GM18507 (cell line): Measurements from ENCODE around the gene PPARGC1A.

ENCODE experiments used
- DNase-seq: peaks from one replicate; pipeline ENCODE4 v3.0.0; 2011; ENCODE audit warnings: low read depth; ENCODE audit not compliant: insufficient read length; ENCODE audit errors: extremely low spot score
- FAIRE-seq: peaks from 2 replicates; lab custom pipeline; 2011; peaks lifted over from hg19 to GRCh38; lab: Jason Lieb, UNC

Gene PPARGC1A

DNA sequence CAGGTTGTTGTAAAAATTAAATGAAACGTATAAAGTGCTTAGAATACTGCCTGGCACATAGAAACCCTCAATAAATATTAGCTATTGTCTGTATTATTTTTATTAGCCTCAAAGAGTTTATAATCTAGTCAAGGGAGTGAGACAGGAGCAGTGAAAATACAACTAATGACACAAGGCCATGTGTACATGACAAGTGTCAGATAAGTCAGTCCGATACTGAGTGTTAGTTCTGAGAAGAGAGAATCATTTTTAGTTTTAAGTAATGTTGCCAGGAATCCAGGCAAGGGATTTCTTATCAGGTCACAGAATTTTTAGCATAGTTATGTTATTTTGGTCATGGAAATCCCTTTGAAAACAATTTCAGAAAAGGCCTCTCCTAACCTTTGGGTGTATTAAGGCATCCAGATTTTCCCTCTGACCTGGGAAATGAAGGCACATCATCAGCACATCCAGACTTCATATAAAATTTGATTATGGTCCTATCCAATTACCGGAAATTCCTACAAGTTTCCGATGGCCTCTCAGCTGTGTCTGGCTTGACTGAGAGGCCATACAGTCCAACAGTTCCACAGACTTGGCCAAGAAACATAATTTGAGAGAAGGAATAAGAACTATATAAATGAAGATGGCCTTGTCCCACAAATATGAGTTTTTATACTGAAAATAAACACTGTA is 35.7 kb downstream of the PPARGC1A start:
- DNase-seq (no peak), FAIRE-seq (no peak)

- DNase-seq (no peak), FAIRE-seq (no peak)
These were observed 38.4 kb downstream of the PPARGC1A start for GRCh38 chr4:23851464-23851863.

- DNase-seq (no peak), FAIRE-seq (no peak)
These were observed 42.7 kb downstream of the PPARGC1A start for GRCh38 chr4:23847158-23847557.

DNA sequence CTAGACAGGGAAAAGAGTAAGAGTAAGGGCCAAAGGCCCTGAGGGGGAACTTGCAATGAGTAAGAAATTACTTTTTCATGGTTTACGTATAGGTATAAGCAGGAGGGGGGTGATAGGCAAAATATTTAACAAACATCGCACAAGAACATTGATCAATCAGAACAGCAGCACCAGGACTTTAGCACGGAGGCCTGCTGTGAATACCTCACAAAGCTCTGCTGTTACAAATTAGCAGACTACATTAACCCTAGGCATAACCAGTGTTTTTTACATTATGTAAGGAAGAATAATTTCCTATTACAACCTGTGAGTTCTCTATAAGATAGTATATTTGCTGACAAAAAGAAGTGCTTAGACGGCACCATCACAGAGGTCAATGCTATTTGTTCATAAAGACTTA is 44.9 kb downstream of the PPARGC1A start:
- DNase-seq (no peak), FAIRE-seq (no peak)

DNA sequence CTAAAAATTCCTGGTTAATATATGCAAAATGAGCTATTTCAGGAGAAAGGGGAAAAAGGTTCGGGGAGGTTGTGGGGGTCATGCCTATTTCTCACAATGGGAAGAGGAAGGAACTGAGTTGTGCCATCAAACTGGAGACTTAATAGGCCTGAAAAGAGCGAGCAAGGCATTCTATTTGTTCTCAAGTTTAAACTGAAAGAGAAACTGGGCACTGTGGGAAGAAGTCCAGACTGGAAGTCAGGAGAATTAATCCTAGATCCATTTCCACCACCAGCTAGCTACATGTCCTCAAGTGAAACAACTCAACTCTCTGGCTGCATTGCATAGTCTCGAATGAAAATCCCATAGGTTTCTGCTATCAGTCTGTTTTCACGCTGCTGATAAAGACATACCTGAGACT is 50.6 kb downstream of the PPARGC1A start:
- no peak for FAIRE-seq
- no peak for DNase-seq

DNA sequence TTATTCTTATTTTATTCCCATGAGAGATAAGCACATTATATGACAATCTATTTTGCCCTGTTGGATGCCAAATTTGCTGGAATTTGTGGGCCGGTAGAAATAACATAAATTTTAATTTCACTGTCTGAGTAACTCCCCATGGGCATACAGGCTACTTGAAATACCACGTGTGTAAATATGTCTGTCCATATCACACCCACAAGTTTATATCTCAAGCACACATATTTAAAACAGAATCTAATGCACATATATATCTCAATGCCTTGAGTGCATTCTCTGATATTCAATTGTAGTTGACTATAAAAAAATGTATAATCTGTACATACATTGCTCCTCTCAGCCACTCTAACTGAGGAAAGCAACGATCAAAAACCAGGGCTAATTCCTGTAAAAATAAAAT is 51.2 kb downstream of the PPARGC1A start:
- FAIRE-seq (no peak), DNase-seq (no peak)

GRCh38 chr4:23838131-23838530 is 51.7 kb downstream of the PPARGC1A start:
- no peak for FAIRE-seq
- no peak for DNase-seq

- FAIRE-seq (no peak), DNase-seq (no peak)
These were observed 52.5 kb downstream of the PPARGC1A start for GRCh38 chr4:23837371-23837770.

- DNase-seq (no peak), FAIRE-seq (no peak)
These were observed 53.9 kb downstream of the PPARGC1A start for GRCh38 chr4:23835774-23836478.

DNA sequence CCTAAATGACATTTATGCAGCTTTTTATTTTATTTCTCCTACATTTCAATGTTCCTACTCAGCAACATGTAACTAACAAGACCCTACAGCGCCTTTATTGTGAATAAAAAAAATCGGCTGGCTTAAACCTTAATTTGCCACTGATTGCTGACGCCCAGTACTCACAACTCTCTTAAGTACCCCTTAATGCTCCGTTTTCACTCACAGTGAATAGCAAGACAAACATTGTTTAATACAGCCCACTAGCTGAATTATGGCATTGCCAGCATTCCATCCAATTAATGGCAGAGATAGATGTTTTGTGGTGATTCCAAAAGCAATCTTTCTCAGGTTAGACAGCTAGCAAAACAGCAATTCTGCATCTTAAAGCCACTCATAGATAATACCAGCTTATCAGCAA is 61.1 kb downstream of the PPARGC1A start:
- DNase-seq, result no peak
- FAIRE-seq, result no peak

- DNase-seq, result no peak
- FAIRE-seq, result no peak
These were observed 61.7 kb downstream of the PPARGC1A start for GRCh38 chr4:23828020-23828715.

DNA sequence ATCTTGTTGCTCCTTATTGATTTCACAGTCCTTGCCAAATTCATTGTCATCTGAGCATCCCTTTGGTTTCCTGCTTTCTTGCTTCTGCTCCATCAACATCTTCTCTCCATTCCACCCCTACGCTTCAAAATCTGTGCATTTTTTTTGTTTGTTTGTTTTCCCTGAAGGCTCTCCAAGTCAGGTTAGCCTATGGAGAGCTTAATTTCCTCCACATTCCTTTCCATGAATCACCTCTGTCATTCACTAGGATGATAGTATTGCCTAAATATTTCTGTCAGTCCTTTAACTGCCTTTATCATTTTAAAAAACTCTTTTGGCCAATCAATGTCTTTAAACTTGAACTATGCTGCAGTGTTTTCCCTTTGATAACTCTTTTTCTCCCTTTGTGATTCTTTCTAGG is 67.7 kb downstream of the PPARGC1A start:
- FAIRE-seq, result no peak
- DNase-seq, result no peak

DNA sequence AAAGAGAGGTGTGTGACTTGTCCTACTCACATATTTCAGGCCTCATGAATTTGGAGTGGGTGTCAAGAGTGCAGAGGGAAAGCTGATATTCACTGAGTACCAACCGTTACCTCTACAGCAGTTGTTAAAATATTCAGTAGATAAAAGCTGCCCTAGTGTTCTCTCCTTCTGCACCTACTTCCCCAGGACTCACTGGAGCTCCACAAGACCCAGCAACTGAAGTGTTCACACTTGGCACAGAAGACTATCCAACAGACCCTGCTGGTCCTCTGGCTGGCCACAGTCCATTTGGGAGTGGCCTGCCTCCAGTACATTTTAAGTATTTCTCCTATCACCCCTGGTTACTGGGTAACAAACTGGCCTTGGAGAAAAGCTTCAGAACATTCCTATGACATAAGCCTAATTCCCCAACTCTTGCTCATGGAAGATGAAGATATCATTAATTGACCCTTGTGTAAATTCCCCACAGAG is 70.8 kb downstream of the PPARGC1A start:
- FAIRE-seq (no peak), DNase-seq (no peak)

GRCh38 chr4:23818097-23818885 is 71.6 kb downstream of the PPARGC1A start:
- DNase-seq, result no peak

GRCh38 chr4:23814996-23815660 is 74.7 kb downstream of the PPARGC1A start:
- FAIRE-seq (no peak), DNase-seq (no peak)

More at GRCh38 chr4:23818097-23818885, 71.6 kb downstream of the PPARGC1A start:
- FAIRE-seq, result no peak

DNA sequence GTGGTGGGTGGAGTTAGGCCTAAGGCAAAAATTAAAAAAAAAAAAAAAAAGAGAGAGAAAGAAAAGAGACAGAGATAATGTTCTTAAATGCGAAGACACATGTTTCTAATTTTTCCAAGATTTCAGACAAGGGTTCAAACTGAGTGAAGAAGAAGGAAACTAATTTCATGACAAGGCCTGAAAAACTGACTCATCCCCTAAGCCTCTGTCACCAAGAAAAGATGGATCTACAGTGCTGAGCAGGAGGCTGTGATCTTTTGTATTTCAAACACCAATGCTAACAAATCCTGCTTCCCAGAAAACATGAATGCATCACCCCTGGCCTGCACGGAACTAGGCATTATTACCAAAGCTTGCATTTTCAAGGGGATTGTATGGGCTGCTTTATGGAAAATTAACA is 75.3 kb downstream of the PPARGC1A start:
- no peak for DNase-seq

DNA sequence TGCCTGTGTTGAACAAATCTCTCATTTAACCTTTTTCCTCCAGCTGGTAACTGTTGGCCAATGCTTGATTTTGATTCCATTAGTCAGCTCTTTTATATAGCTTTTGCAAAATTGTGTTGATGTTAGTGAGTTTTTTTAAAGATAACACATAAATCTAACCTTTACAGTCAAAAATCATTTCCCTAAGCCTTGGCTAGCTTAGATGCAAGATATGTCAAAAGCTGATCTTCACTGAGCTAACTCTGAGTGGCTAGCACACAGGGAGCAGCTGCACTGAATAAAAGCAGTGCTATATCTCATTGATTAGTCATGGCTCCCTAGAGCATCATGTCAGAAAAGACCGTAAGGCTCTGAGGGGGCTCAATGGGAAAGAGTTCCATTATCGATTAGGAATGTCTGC is 78.7 kb downstream of the PPARGC1A start:
- FAIRE-seq, result no peak
- DNase-seq, result no peak

More for the DNA sequence above, 75.3 kb downstream of the PPARGC1A start:
- no peak for FAIRE-seq

- no peak for FAIRE-seq
- DNase-seq, result no peak
These were observed 84.4 kb downstream of the PPARGC1A start for GRCh38 chr4:23805450-23805851.

- DNase-seq, result no peak
These were observed 100.1 kb downstream of the PPARGC1A start for GRCh38 chr4:23789762-23790161.

More at GRCh38 chr4:23789762-23790161, 100.1 kb downstream of the PPARGC1A start:
- no peak for FAIRE-seq
